OCI-LY3 (cell line): Measurements from ENCODE around the gene WDFY4.

ENCODE experiments used
- H2AFZ ChIP-seq: fragments of 200-600, 300-600 bp; shearing (Covaris generic); 2 replicates; pipeline ENCODE4 v1.6.0; 2014; ENCODE audit warnings: antibody characterized with exemption, low read depth, low read length
- H3K27ac ChIP-seq: fragments of 200-600, 300-600 bp; sonication (generic); 2 replicates; pipeline ENCODE4 v1.5.1; 2014; ENCODE audit warnings: mild to moderate bottlenecking, low read length, moderate library complexity, mixed read lengths
- H3K27me3 ChIP-seq: fragments of 200-600, 300-600 bp; sonication (generic); 2 replicates; pipeline ENCODE4 v1.6.1; 2014; ENCODE audit warnings: low read depth, low read length, mixed read lengths
- H3K36me3 ChIP-seq: fragments of 200-600, 300-600 bp; sonication (generic); replicated peaks from 2 replicates; pipeline ENCODE3; 2014; ENCODE audit warnings: low read depth, low read length, mixed read lengths
- H3K4me1 ChIP-seq: fragments of 300-600, 200-600 bp; sonication (generic); 2 replicates; pipeline ENCODE4 v1.6.1; 2014; ENCODE audit warnings: low read length, mixed read lengths
- H3K4me2 ChIP-seq: fragments of 200-600, 300-600 bp; sonication (generic); 2 replicates; pipeline ENCODE4 v1.6.1; 2014; ENCODE audit warnings: low read length, mixed read lengths
- H3K4me3 ChIP-seq: fragments of 300-600, 200-600 bp; sonication (generic); 2 replicates; pipeline ENCODE4 v1.5.1; 2014; ENCODE audit warnings: antibody characterized with exemption, mild to moderate bottlenecking, low read length, moderate library complexity
- H3K79me2 ChIP-seq: fragments of 300-600, 200-600 bp; shearing (Covaris generic); 2 replicates; pipeline ENCODE4 v1.6.1; 2014; ENCODE audit warnings: mild to moderate bottlenecking, low read length, mixed read lengths
- H3K9ac ChIP-seq: fragments of 300-600, 200-600 bp; shearing (Covaris generic); 2 replicates; pipeline ENCODE4 v1.6.0; 2014; ENCODE audit warnings: mild to moderate bottlenecking, low read length, moderate library complexity
- H3K9me3 ChIP-seq: fragments of 200-600, 300-600 bp; shearing (Covaris generic); 2 replicates; pipeline ENCODE4 v1.6.1; 2014; ENCODE audit warnings: low read length, mixed read lengths; ENCODE audit not compliant: insufficient read depth
- H4K20me1 ChIP-seq: fragments of 200-600, 300-600 bp; sonication (generic); 2 replicates; pipeline ENCODE4 v1.6.1; 2016; ENCODE audit warnings: low read length, mixed read lengths; ENCODE audit not compliant: insufficient read depth
- CTCF ChIP-seq: fragments of 200-600, 300-600 bp; sonication (generic); IDR thresholded peaks from 2 replicates; pipeline ENCODE4 v1.5.1; 2014; ENCODE audit warnings: antibody characterized with exemption, low read length, low read depth
- EZH2phosphoT487 ChIP-seq: fragments of 200-600 bp; shearing (Covaris generic); IDR thresholded peaks from 2 replicates; pipeline ENCODE4 v1.6.1; 2018; ENCODE audit warnings: antibody characterized with exemption, mixed run types, low read depth

The WDFY4 gene

GRCh38 chr10:48937796-48938195 is 253.1 kb downstream of the WDFY4 start:
- Histone ChIP-seq H3K9ac (no peak overlapping the region), H3K79me2 (no peaks in the 10 kb centered on the region), H3K4me3 (no peak overlapping the region), H4K20me1 (no peaks in the 10 kb centered on the region), H2AFZ (no peak overlapping the region), H3K36me3 (no peaks in the 10 kb centered on the region), H3K27me3 (no peaks in the 10 kb centered on the region), H3K4me2 (no peak overlapping the region), H3K9me3 (no peaks in the 10 kb centered on the region), H3K27ac (no peak overlapping the region), H3K4me1 (no peaks in the 10 kb centered on the region)
- TF ChIP-seq EZH2phosphoT487 (no peak), CTCF (no peak)

- TF ChIP-seq CTCF = no peak
- TF ChIP-seq EZH2phosphoT487 = no peak
- Histone ChIP-seq H4K20me1 (no peaks in the 10 kb centered on the region), H3K36me3 (no peaks in the 10 kb centered on the region), H3K4me2 (no peak overlapping the region), H3K27ac (no peak overlapping the region), H2AFZ (no peak overlapping the region), H3K79me2 (no peaks in the 10 kb centered on the region), H3K9ac (no peak overlapping the region), H3K27me3 (no peaks in the 10 kb centered on the region), H3K9me3 (no peaks in the 10 kb centered on the region), H3K4me3 (no peak overlapping the region), H3K4me1 (no peaks in the 10 kb centered on the region)
Measured at GRCh38 chr10:48938281-48938680, 253.6 kb downstream of the WDFY4 start.

GRCh38 chr10:48938990-48939536 is 254.4 kb downstream of the WDFY4 start:
- Histone ChIP-seq H4K20me1 (no peaks in the 10 kb centered on the region), H2AFZ (no peak overlapping the region), H3K27me3 (no peaks in the 10 kb centered on the region), H3K36me3 (peaks cover 2% of the 10 kb centered on the region), H3K9me3 (no peaks in the 10 kb centered on the region), H3K79me2 (no peaks in the 10 kb centered on the region), H3K4me2 (no peak overlapping the region), H3K9ac (no peak overlapping the region), H3K4me3 (no peak overlapping the region), H3K27ac (no peak overlapping the region), H3K4me1 (no peaks in the 10 kb centered on the region)
- TF ChIP-seq EZH2phosphoT487 (no peak), CTCF (no peak)

- Histone ChIP-seq H3K4me1 (no peaks in the 10 kb centered on the region), H3K79me2 (no peaks in the 10 kb centered on the region), H4K20me1 (no peaks in the 10 kb centered on the region), H3K4me2 (no peak within 1 kb of the TSS), H3K4me3 (no peak within 1 kb of the TSS), H3K27me3 (no peaks in the 10 kb centered on the region), H3K36me3 (peaks cover 5% of the 10 kb centered on the region), H2AFZ (no peak within 1 kb of the TSS), H3K27ac (no peak within 1 kb of the TSS), H3K9me3 (no peaks in the 10 kb centered on the region), H3K9ac (no peak within 1 kb of the TSS)
- no peak for TF ChIP-seq CTCF
- no peak for TF ChIP-seq EZH2phosphoT487
Measured at GRCh38 chr10:48939790-48940325, 255.2 kb downstream of the WDFY4 start, which contains the start of gene LRRC18. LRRC18 (minus strand) TSS chr10:48939840; CDS start chr10:48914155, 25,685 bp downstream.
